Activated CD8-positive, alpha-beta memory T cell treated with anti-CD3 and anti-CD28 coated beads for 4 hours (primary cell): Measurements from ENCODE around the gene TTYH3.

Source experiments
- DNase-seq, 2 donors: peaks; one replicate each; pipeline ENCODE4 v3.0.0-alpha.2; 2020; ENCODE audit warnings: low read depth in 2 of 2

Gene TTYH3

DNA sequence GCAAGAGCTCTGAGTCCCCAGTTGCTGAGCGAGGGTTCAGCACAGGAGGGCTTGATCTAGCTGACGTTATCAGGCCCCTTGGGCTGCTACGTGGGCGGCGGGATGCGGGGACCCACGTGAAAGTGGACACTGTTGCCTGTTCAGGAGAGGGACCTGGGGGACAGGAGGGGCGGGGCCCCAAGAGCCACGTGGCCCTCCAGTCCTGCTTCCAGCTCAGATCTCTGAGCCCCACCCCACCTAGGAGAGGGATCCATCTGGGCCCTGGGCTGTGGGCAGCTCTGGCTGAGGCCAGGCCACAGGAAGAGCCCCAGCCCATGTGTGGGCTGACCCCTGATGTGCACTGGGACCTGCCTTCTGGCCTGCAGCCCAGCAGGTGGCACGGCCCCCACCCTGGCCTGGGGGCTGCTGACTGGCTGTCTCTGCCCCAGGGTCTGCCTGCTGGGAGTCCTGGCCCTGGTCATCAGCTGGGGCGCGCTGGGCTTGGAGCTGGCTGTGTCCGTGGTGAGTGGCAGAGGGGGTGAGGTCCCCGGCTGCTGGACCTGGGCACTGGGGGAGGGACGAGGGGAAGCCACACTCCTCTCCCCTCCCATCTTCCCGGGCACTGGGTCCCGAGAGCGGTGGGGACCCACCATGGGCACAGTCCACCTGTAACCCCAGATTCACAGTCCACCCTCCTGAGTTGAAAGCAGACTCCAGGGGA, 17.5 kb downstream of the TTYH3 start:
- DNase-seq: no peak

DNA sequence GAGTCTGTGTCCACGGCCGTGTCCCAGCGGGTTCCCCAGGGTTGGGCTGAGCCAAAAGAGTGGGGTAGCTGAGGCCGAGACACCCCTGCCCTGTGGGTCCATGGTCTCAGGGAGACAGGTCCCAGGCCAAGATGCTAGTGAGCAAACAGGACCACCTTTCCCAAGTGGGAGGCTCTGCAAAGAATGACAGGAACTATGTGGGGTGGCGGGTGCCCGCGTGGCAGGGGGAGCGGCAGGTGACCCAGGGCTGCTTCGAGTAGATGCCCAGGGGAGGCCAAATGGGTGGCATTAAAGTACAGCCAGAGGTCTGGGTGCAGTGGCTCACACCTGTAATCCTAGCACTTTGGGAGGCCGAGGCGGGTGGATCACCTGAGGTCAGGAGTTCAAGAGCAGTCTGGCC, 18.2 kb downstream of the TTYH3 start:
- no peak for DNase-seq

DNA sequence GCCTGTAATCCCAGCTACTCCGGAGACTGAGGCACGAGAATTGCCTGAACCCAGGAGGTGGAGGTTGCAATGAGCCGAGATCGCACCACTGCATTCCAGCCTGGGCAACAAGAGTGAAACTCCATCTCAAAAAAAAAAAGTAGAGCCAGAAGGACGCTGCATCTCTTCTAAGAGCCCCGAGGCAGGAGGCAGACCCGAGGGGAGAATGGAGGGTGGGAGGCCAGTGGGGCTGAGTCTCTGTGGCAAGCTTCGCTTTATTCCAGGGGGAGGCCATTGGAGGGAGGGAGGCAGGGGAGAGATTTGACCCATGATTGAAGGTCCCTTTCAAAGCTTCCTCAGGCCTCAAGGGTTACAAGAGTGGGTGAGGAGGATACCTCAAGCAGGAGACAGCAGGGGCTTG, 18.7 kb downstream of the TTYH3 start:
- DNase-seq: no peak

DNA sequence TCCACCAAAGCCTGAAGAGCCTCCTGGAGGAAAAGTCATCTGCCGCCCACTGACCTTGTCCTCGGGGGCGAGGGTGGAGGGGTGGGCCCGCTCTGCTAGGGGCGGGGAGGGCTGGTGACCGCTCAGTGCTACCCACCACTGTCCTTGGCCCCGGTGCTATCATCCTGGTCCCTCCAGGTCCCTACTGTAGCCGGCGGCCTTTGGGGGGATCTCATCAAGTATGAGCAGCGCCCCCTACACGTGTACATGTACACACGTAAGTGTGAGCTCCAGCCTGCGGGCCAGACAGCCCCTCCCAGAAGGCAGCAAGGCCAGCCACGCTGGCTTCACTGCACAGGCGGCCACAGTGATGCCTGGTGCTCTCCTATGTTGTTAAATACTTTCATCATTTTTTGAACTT, 19.6 kb downstream of the TTYH3 start:
- DNase-seq: no peak

DNA sequence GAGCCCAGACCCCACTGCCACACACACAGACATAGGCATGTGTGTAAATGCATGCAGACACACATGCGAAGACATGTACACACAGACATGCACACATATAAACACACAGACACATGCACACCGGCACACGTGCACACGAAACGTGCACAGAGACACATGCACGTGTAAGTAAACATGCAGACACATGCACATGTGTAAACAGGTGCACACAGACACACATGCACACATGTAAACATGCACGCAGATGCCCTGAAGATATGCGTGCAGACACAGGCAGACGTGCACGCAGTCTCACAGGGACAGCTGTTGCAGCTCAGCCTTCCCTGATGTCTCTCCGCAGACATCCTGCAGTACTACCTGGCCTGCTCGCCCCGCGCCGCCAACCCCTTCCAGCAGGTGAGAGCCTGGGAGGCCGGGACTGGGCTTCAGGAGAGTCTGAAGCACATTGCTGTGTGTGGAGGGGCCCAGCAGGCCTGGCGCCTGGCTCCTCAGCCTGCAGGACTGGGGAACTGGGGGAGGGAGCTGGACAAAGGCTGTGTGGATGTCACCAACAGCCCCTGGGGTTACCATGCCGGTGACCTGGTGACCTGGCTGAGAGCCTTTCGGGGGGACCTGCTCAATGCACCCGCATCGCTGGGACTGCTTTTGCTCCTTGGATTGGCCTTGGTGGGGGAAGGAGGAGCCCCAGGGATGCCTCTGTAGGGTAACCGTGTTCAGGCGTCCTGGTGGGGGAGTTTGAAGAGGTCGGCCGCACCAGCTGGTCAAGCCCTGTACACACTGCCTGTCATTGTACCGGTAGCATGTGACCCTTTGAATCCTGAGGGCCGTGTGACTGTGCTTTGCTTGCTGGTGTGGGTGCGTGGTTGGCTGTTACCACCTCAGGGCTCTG, 20.3 kb downstream of the TTYH3 start:
- DNase-seq: no peak

DNA sequence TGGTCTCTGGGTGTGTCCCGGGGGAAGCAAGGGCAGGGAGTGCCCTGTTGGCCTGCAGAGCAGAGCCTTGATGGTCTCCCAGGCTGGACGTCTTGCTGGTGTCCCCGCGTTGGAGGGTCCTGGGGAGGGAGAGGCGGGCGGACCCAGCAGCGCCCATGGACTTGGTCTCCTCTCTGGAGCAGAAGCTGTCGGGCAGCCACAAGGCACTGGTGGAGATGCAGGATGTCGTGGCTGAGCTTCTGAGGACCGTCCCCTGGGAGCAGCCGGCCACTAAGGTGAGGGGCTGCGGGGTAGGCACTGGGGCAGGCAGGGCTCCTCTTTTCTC, 20.9 kb downstream of the TTYH3 start:
- no peak for DNase-seq

DNA sequence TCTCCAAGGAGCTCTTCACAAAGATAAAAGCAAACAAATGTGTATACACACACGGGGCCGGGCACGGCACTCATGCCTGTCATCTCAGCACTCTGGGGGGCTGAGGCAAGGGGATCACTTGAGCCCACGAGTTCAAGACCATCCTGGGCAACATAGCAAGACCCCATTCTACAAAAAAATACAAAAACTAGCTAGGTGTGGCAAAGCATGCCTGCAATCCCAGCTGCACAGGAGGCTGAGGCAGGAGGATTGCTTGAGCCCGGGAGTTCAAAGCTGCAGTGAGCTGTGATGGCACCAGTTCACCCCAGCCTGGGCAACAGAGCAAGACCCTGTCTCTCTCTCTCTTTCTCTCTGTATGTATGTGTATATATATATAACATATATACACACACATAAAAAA, 22.3 kb downstream of the TTYH3 start:
- DNase-seq: no peak

DNA sequence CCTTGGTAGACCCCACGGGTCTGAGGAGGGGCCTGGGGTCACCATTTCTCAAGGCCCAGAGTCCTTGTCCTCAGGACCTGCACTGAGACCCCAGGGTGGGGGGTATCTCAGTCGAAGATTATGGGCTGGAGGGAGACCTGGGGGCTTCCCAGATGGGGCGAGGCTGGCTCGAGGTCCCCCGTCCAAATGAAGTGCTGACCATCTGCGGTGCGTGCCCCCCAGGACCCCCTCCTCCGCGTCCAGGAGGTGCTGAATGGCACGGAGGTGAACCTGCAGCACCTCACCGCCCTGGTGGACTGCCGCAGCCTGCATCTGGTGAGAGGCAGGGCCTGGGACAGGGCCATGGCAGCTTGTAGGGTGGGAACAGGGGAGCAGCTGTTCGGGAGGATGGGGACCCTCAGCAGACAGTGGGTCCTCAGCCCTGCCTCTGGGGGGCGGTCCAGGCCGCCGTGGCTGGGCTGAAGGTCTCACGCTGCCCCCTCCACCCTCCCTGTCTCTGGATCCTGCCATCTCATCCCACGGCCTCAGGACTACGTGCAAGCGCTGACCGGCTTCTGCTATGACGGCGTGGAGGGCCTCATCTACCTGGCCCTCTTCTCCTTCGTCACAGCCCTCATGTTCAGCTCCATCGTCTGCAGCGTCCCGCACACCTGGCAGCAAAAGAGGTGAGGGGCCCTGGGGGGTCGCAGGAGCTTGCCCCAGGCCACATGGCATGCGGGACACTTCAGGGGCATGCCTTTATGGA, 24.3 kb downstream of the TTYH3 start:
- no peak for DNase-seq

DNA sequence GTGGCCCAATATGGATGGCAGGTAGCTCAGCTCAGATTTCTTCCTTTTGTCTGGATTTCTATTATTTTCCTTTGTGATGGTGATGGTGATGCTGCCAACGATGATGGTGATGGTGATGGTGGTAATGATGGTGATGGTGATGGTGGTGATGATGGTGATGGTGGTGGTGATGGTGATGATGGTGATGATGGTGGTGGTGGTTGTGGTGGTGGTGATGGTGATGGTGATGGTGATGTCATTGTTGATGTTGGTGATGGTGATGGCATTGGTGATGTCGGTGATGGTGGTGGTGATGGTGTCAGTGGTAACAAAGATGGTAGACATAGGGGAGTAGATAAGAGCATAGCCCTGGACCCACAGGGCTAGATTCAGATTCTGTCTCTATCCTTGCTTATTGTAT, 25.4 kb downstream of the TTYH3 start:
- DNase-seq: no peak

DNA sequence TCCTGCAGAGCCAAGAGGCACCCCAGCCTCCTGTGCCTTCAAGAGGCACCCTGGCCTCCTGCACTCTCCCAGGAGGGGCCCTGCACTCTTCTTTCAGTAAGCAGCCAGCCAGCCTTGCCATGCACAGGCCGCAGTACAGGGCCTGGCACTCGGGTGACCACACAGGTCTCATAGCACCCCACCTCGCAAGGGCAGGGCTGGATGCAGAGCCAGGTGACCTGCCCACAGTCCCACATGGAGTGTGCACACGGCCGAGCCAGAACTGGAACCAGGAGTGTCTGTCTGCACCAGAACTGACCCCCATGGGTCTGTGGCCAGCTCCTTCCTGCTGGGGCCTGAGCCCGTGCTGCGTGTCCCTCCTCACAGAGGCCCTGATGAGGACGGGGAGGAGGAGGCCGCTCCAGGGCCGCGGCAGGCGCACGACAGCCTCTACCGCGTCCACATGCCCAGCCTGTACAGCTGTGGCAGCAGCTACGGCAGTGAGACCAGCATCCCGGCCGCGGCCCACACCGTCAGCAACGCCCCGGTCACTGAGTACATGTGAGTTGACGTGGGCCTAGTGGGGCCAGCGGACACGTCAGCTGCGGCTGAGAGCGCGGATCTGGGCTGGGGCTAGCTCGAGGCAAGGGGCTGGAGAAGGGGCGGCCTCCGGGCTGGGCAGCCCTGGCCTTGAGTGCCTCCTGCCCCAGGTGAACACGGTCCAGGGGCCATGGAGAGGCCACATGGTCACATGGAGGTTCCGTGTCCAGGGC, 26.3 kb downstream of the TTYH3 start:
- no peak for DNase-seq

DNA sequence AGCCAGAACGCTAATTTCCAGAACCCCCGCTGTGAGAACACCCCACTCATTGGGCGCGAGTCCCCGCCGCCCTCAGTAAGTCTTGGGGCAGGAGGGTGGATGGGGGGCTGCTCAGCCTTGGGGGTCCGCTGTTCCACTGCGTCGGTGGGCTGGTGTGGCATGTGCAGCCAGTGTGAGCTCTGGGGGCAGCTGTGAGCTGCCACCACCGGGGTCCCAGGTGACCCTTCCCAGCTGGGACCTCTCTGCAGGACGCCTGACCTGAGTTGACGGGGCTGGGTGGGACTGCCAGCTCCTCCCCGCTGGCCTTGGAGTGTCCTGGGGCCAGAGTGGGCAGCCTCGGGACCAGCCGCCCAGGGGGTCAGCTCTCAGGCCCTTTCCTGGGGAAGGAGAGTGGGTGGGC, 27.2 kb downstream of the TTYH3 start:
- no peak for DNase-seq

DNA sequence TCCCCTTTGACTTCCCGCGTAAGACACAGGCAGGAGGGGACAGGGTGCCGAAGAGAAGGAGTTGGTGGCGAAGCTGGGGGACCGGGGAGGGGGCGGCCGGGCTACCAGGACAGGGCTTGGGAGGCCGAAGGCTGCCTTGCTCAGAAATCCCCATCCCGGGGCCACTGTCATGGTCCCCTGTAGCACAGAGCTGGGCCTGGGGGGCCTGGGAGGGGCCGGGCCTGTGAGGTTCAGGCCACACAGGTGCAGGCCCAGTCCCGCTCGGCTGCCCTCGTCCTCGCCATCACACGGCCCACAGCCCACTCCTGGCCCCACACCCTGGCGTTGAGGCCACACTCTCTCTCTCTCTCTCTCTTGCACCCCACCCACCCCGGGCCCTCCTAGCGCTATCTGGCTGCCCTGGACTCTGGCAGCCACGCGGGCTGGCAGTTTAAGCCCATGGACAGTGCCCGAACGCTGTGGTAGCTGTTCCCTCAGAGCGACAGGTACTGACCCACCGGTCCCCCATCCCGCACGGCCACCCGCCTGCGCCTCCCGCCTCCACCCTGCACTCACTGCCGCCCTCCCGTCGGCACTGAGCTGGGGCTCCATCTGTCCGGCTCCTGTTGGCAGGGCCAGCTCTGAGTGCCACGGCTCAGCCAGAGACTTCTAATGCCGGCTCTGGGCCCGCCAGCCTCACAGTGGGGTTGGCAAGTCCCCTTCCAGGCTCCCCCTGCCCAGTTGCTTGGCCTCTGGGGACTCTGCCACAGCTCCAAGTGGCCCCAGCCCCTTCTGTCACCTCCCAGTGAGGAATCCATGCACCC, 28.0 kb downstream of the TTYH3 start:
- no peak for DNase-seq

DNA sequence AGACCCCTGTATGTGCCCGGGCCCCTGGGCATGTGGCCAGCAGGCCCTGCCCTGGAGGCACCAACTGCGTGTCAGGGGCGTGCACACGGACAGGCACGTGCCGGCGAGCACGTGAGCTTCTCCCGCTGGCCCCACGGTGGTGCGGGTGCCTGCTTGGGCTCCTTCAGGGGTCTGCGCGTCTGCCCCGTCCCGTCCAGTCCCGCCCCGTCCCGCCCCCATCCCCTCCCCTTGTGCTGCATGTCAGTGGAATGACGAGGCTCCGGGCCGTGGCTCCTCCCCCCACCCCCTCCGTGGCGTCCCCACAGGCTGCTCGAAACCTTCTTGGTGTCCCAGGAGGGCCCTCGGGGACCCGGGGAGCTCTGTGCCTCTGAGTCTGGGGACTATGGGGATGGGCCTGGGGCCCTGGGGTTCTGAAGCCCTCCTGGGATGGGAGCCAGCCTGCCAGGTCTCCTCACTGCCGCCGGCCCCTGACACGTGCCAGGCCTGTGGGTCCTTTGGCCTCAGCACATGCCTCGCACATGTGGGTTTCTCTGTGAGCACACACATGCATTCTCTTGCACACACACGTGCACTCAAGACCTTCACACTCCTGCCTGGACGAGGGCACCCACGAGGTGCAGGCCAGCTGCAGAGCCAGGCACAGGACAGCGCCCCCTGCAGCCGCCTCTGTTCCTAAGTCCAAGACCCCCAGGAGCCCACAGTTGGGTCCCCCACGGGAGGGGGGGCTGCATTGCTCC, 28.7 kb downstream of the TTYH3 start:
- no peak for DNase-seq

DNA sequence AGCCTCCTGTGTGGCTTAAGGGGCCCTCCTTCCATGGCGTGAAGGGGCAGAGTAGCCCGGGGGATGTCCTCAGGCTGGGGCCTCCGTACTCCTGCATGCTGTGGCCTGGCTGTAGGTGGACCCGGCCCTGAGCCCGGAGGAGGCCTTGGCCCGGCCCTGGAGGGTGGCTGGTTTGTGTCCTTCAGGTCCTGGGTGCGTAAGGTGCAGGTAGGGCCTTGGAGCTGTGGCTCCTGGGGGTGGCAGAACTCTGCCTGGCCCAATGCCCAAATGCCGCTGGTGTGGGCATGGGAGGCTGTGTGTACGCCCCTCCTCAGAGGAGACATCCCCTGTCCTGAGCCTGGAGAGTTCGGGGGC, 29.3 kb downstream of the TTYH3 start:
- no peak for DNase-seq

DNA sequence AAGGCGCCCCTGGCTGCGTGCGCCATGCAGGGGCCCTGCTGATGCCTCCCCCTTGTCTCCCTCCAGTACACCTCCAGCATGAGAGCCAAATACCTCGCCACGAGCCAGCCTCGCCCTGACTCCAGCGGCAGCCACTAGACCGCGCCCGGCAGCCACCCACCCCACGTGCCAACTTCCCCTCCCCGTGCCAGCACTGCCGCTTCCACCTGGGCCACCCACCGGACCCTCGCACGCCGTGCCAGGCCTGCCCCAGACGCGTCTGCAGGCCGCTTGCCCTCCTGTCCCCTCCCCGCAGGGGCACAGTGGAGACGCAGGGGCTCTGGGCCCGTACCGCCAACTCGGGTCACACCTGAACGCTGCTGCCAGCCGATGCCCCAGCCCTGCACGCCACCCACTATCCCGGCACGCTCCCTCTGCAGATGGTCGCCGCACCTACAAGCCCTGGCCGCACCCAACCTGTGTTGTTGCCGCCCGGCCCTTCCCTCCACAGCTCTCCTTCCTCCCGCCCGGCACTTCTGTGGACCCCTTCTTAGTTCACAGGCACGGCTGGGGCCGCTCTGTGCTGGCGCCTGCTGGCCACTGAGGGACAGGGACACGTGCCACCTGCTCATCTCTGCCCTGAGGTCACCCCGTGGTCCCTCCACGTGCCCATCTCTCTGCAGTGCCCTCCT, 30.0 kb downstream of the TTYH3 start:
- DNase-seq: no peak

DNA sequence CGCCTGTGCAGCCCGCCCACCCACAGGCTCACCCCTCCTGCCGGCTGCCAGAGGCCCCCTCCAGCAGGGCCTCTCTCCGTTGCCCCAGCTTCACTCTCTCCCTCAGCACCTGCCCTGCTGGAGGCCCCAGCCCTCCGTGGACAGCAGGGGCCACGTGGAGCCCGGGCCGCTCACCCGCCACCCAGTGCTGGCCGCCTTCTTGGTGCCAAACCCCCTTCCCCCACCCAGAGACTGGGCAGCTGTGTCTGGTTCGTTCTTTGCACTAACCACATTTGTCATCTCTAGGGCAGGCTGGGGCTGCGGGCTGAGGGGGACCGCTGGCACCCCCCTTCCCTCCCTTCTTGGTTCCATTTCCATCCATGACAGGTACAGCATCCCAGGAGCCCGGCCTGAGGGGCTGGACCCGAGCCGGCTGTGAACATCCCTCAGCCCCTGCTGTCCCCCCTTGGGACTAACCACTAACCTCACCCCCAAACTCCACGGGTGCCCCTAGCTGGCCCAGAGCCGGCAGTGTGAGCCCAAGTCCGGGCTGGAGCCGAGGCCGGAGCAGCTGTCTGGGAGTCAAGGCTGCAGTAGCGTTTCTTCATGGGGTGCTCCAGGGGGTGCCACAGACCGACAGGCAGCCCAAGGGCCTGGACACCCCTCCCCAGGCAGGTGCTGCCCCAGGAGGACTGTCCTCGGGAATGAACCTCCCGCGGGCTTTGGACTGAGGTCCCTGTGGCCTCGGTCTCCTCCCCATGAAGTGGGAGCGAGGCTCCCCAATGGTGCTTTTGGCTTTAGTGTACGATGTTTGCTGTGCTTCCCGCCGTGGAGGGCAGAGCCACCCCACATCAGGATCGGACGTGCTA, 30.7 kb downstream of the TTYH3 start:
- no peak for DNase-seq

DNA sequence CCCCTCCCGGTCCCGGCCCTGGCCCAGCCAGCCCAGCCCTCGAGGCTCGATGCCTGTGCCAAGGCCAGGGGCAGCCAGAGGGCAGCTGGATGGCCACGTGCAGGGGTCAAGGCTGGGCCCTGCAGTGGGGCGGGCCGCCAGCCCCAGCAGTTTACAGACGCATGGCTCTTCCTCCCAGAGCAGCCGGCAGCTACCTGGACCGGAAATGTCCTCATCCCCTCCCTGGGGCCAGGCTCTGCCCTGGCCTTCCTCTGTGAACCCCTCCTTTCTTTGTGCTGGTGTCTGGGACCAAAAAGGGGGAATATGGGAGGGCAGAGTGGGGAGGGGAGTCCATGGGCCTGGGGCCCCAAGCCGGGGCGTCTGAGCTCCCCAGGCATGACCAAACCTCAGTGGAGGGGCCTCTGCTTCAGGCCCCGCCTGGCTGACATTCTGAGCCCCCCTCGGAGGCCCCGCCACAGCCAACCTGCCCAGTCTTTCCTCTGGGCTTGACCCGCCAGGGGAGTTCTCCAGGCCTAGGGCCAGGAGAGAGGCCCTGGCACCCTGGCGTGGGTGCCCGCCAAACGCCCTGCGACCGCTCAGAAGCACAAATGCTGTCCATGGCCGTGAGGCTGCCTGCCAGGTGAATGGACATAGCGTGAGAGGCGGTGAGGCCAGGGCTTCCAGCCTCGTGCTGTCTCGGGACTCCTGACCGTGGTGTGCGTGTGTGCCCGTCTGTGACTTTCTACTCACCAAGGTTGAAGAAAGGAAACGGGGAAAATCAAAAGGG, 31.5 kb downstream of the TTYH3 start:
- no peak for DNase-seq

DNA sequence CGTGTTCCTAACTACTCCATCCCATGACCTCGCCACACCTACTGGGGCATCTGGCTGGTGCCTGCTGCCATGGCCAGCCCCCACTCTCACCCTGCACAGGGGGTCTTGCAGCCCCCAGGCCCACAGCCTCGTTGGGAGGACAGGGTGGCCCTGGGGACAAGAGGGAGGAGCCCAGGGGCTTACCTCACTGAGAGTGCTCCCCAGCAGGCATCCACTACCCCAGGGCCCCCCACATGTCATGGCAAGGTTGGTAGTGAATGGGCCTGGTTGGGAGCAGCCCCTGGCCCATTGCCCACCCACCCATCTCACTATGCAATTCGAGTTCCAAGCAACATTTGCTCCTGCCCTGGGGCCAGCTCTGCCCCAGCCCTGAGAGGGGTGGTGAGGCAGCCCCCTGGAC, 32.2 kb downstream of the TTYH3 start:
- DNase-seq: no peak
